AG04450 (cell line): ENCODE data around the gene BLTP2. TPM values are rescaled to one million over a fixed set of nuclear protein-coding genes. Genes with fewer than 3 reads are reported as not detected.

Source experiments
- CTCF ChIA-PET: fragments of 300-600, 350-600 bp; formaldehyde crosslinking; extraction: SDS; loops from one replicate; lab custom pipeline; 2022; ENCODE audit warnings: antibody characterized with exemption, inconsistent platforms; lab: Charles Lee
- POLR2A ChIA-PET: fragments of 350-600 bp; formaldehyde crosslinking; extraction: SDS; loops from one replicate; lab custom pipeline; 2021; ENCODE audit warnings: antibody characterized with exemption, inconsistent platforms; lab: Yijun Ruan, JAX
- DNase-seq: peaks from one replicate; pipeline ENCODE4 v3.0.0-alpha.2; 2011; ENCODE audit warnings: low read depth, low spot score
- H3K27ac ChIP-seq: one replicate; pipeline ENCODE4 v1.5.1; 2012; ENCODE audit warnings: low read depth, low read length, control low read depth
- H3K27me3 ChIP-seq: one replicate; pipeline ENCODE4 v1.6.0; 2012; ENCODE audit warnings: low read length; ENCODE audit not compliant: control insufficient read depth, insufficient read depth
- H3K4me3 ChIP-seq: 2 replicates; pipeline ENCODE4 v1.5.1; 2011; ENCODE audit warnings: mild to moderate bottlenecking, low read depth, low read length, control low read depth
- H3K9me3 ChIP-seq: 2 replicates; pipeline ENCODE4 v1.5.1; 2012; ENCODE audit warnings: low read length; ENCODE audit not compliant: control insufficient read depth, insufficient read depth
- polyA plus RNA-seq: library from polyadenylated mRNA; depleted of rRNA; stranded (reverse); fragments of >200 nt; gene quantifications from 2 replicates; pipeline ENCODE4 v1.2.3, GENCODE V29; 2011
- TF ChIP-seq, protein P1 (sequence below): IDR thresholded peaks from 2 replicates; pipeline ENCODE4 v1.5.1; 2011; ENCODE audit warnings: low read depth, low read length, control low read depth, inconsistent platforms

Gene BLTP2
- polyA plus RNA-seq, 1 experiment, result 141 TPM

DNA sequence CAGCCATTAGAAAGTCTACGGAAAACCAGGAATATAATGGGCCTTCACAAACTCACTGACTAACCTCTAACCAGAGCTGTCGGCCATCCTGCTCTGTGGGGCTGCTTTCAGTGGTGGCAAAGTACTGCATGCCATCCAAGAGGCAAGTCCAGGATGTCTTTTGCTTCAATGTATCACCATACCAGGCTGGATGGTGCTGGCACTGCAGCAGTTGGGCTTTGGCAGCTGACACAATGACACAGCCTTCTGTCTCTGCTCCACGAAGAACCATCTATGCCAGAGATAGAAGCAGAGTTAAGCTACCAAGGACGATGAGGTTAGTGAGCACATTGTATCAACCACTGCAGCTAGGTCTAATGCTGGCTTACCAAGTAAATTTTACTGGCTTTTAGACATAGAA lies 21.3 kb downstream of the BLTP2 start:
- Histone ChIP-seq H3K27me3 (no peaks in the 10 kb centered on the region), H3K4me3 (no peak overlapping the region), H3K9me3 (no peaks in the 10 kb centered on the region), H3K27ac (no peak overlapping the region)
- ChIA-PET POLR2A (no interaction called here), CTCF (interaction anchor here (0.6 to 1.5 kb wide), 2 partner anchors 11 to 83 kb away, joined by 3 to 8 read pairs; no protein-coding TSS in a partner anchor)
- TF ChIP-seq, protein P1, sequence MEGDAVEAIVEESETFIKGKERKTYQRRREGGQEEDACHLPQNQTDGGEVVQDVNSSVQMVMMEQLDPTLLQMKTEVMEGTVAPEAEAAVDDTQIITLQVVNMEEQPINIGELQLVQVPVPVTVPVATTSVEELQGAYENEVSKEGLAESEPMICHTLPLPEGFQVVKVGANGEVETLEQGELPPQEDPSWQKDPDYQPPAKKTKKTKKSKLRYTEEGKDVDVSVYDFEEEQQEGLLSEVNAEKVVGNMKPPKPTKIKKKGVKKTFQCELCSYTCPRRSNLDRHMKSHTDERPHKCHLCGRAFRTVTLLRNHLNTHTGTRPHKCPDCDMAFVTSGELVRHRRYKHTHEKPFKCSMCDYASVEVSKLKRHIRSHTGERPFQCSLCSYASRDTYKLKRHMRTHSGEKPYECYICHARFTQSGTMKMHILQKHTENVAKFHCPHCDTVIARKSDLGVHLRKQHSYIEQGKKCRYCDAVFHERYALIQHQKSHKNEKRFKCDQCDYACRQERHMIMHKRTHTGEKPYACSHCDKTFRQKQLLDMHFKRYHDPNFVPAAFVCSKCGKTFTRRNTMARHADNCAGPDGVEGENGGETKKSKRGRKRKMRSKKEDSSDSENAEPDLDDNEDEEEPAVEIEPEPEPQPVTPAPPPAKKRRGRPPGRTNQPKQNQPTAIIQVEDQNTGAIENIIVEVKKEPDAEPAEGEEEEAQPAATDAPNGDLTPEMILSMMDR, result no peak
- no peak for DNase-seq

DNA sequence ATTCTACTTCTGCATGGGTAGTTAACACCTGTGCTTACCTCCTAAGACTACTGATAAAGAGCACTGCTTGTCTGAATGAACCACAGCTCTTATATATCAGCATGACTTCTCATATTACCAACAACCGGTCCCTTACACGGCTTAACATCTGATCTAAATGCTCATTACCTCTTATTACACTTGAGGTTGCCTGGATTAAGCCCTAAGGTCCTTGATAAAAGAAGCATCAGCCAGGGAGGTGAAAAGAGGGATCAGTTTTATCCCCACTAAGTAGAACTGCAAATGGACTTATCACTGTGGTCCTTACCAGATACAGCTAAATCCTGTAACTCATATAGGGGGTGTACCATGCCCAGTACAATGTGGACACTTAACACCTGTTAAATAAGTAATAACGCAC lies 22.8 kb downstream of the BLTP2 start:
- ChIA-PET CTCF (interaction anchor here (1.6 kb wide), 1 partner anchor 10 kb away, joined by 5 read pairs; no protein-coding TSS in a partner anchor), POLR2A (no interaction called here)
- TF ChIP-seq, protein P1, result no peak

DNA sequence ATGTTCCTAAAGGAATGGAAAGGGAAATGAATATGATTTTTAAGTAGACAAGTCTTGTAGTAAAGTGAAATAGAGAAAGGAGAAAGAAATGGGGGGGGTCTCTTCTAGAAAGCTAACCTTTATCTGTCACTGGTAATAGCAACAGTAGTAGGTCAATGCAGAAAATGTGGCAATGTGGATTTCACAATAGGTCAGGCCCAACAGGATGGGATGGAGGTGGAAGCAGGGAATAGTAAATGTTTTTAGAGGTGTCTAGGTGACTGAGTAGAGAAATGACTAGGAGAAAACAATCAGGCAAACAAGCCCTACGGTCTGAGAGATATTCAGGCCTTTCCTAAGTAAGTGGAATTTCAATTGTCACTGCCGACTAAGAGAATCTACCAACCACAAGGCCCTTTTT lies 24.9 kb downstream of the BLTP2 start:
- DNase-seq, result no peak
- CTCF ChIA-PET, result interaction anchor here (0.7 kb wide), 1 partner anchor 46 kb away, joined by 3 read pairs; no protein-coding TSS in a partner anchor
- POLR2A ChIA-PET, result no interaction called here
- Histone ChIP-seq H3K27me3 (no peaks in the 10 kb centered on the region), H3K4me3 (no peak overlapping the region), H3K27ac (no peak overlapping the region), H3K9me3 (no peaks in the 10 kb centered on the region)
- TF ChIP-seq, protein P1, result no peak

More for the DNA sequence above, 22.8 kb downstream of the BLTP2 start:
- Histone ChIP-seq H3K27ac (no peak overlapping the region), H3K4me3 (no peak overlapping the region), H3K27me3 (no peaks in the 10 kb centered on the region), H3K9me3 (no peaks in the 10 kb centered on the region)
- DNase-seq, result no peak

DNA sequence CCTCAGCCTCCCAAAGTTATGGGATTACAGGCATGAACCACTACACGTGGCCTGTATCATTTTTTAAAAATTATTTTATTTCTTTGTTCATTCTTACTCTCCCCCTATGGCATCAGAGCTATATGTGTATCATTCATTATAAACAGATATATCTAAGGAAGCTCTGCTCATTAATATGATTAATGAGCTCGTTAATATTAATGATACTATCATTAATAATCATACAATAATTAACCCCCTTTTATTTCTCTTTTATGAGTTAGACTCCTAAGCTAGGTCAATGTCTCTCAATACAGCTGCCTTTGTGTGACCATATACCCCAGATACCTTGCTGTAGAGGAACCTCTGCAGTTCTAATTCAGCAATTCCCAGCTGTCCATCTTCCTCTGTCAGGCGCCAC lies 26.5 kb downstream of the BLTP2 start:
- H3K4me3 ChIP-seq, result no peak overlapping the region
- POLR2A ChIA-PET, result no interaction called here
- TF ChIP-seq, protein P1, result no peak
- no peak overlapping the region for H3K27ac ChIP-seq
- H3K9me3 ChIP-seq, result no peaks in the 10 kb centered on the region
- CTCF ChIA-PET, result interaction anchor here (0.8 to 1.2 kb wide), 2 partner anchors 25 to 28 kb away, joined by 3 read pairs; no protein-coding TSS in a partner anchor
- H3K27me3 ChIP-seq, result no peaks in the 10 kb centered on the region
- DNase-seq, result no peak

DNA sequence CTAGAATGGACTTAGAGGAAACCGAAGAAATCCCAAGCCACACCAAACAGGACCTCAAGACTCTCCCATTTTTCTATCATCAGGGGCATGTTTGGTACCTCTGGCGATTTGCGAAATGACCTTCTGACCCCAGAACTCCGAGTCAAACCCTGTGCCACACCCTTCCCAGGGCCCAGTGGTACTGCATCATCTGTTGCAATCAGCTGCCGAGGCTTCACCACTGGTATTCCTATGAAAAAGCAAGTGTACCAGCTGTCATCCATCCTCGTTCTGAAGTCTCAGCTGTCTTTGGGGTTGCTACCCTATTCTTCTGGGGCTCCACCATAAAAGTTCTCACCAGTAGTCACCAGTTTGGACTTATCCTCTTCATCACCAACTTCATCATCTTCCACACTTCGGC lies 28.7 kb downstream of the BLTP2 start:
- DNase-seq, result no peak
- no peak overlapping the region for H3K4me3 ChIP-seq
- no peak overlapping the region for H3K27ac ChIP-seq
- CTCF ChIA-PET, result no interaction called here
- POLR2A ChIA-PET, result no interaction called here
- TF ChIP-seq, protein P1, result no peak
- no peaks in the 10 kb centered on the region for H3K27me3 ChIP-seq
- H3K9me3 ChIP-seq, result no peaks in the 10 kb centered on the region
